Hindlimb muscle (tissue), 1 donor: ENCODE results near the gene UBXN4. TPM values are rescaled to one million over a fixed set of nuclear protein-coding genes. Genes with fewer than 3 reads are reported as not detected.

Experiments used
- DNase-seq: peaks from one replicate; pipeline ENCODE4 v3.0.0-alpha.2; 2013
- polyA plus RNA-seq: library from polyadenylated mRNA; unstranded; fragments of 120-200 nt; gene quantifications from one replicate; pipeline ENCODE4 v1.2.1, GENCODE V29; 2013; ENCODE audit not compliant: insufficient read length

UBXN4 gene
- polyA plus RNA-seq, 1 donor, result 66.9 TPM

DNA sequence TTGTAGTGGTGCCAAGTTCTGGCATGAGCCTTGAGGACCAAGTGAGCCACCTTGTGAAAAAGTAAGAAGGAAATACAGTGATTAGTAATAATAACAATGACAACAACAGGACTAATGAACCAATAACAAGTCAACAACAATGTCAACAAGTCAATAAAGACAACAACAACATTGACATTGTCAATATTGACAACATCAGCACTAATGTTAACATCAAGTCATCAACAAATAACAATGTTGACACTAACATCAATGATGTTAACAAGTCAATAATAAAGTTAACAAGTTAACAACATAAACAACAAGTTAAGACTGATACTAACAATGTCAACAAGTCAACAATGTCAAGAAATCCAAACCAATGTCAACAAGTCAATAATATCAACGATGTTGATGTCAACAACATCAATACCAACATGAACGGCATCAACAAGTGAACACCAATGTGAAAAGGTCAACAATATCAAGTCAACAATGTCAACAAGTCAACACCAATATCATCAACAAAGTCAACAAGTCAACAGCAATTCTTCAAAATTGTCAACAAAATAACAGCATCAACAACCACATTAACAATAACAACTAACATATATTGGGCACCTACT, 71.4 kb downstream of the UBXN4 start:
- DNase-seq, result no peak

DNA sequence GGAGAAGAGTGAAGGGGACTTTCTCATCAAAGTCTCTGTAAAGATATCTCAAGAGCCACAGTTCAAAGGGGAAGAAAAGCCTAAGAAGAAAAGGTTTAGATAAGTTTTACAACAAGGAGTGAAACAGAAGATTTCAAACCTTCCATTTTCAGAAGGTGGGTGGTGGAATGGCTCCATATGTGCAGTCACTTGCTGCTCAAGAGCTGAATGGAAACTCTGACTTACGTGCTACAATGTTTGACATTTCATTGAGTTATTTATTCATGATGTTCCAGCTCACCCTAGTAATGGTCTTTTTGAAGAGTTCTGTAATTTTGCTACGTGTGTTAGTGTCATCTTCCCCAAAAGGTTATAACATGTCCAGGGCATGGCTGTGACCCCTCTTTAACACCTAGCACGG, 73.6 kb downstream of the UBXN4 start:
- no peak for DNase-seq

GRCh38 chr2:135817466-135817865, 75.8 kb downstream of the UBXN4 start:
- DNase-seq, result no peak

DNA sequence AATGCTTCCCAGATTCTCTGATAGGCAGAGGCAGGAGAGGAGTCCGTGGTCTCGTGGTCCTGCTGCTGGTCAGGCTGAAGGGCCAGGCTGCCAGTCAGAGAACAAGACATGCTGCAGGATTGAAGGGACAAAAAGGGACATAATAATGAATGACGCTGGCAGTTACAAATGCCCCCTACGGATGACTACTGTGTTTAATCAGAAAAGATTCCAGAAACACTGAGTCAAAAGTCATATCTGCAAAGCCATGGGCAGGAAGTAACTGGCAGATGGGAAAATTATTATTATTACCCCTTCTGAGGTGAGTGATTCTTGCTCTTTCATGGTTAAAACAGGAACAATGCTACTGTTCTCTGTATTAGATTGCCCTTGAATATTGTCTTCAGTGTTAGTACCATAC, 76.3 kb downstream of the UBXN4 start:
- DNase-seq, result no peak

- DNase-seq, result no peak
Measured at GRCh38 chr2:135818937-135819610, 77.4 kb downstream of the UBXN4 start.

- no peak for DNase-seq
Measured at GRCh38 chr2:135820003-135820618, 78.5 kb downstream of the UBXN4 start.

- no peak for DNase-seq
Measured at GRCh38 chr2:135821190-135821589, 79.5 kb downstream of the UBXN4 start.

- no peak for DNase-seq
Measured at GRCh38 chr2:135822855-135823254, 81.2 kb downstream of the UBXN4 start.

- DNase-seq, result no peak
Measured at GRCh38 chr2:135825131-135825530, 83.5 kb downstream of the UBXN4 start.

GRCh38 chr2:135825550-135826176, 84.0 kb downstream of the UBXN4 start:
- no peak for DNase-seq

- no peak for DNase-seq
Measured at GRCh38 chr2:135826544-135826943, 84.9 kb downstream of the UBXN4 start.

DNA sequence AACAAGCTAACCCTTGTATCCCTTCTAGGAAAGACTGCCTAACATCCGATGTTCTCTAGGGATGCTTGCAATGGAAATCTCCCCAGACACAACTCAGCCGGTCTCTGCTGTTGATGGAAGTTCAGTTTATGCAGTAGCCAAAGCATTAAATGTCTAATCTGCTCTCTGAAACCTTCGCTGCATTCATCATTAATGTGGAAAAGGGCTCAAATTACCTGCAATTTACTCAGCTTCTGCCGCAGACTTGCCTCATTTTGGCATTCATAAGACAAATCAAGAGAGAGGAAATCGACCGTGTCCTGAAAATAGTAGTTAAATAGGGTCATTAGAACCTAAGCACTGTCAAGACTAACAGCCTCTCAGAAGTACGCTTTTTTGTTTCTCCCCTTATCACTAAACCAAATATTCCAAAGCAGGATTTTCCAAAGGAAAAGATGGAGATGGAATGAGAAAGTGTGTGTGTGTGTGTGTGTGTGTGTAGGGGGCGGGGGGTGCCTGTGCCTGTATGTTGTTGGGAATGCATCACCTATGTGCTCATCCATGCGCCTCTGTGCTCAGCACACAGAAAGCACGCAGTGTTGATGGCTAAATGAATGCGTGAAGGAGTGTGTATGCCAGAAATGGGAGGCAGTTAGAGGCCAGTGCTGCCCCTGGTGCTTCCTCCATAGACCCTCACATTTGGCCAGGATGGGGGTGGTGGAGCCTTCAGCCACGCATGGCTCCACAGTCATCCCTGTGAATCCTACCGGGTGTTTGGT, 87.9 kb downstream of the UBXN4 start:
- DNase-seq, result no peak

DNA sequence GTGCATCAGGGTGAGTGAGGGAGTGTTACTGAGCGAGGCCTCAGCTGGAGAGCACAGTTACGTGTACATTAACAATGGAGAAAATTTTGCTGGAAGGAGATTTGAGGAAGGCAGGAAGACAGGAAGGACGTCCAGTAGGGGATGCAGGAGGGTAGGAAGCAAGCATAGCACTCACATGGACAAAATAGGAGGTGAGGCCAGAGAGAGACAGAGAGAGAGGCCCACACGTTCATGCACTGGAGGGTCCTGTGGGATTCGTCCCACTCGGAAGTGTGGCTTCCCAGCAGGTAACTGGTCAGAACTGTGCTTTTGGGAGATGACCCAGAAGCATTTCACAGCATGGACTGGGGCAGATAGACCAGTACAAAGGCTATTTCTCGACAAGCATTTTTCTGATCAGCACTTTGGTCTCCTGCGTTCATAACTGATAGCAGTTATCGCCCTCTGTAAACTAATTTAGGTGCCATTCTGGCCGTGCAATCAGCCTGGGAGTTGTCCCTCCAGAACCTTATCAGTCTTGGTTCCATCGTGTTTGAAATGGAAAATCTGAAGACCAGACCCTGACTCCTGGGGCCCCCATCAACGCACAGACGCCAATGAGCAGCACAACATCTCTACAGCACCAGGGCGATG, 89.6 kb downstream of the UBXN4 start:
- no peak for DNase-seq

- DNase-seq, result no peak
Measured at GRCh38 chr2:135832891-135833290, 91.2 kb downstream of the UBXN4 start.

Other genes starting within 250 kb of the UBXN4 start
- 8.0 TPM for gene ZRANB3, start 210.6 kb upstream of the UBXN4 start, polyA plus RNA-seq
- gene R3HDM1, start 210.4 kb upstream of the UBXN4 start, polyA plus RNA-seq, result 23.8 TPM
- gene LCT, start 95.3 kb downstream of the UBXN4 start, polyA plus RNA-seq, result not detected
- 19.0 TPM for gene MCM6, start 134.6 kb downstream of the UBXN4 start, polyA plus RNA-seq
- gene DARS1, start 243.8 kb downstream of the UBXN4 start, polyA plus RNA-seq, result 92.6 TPM